ENCODE results near the gene BRD9.
"Not testable (repeated sequence)": the region's sequence is repeated elsewhere in the genome, so short reads cannot be mapped to it uniquely, and the experiment has no call there.

BRD9 gene

DNA sequence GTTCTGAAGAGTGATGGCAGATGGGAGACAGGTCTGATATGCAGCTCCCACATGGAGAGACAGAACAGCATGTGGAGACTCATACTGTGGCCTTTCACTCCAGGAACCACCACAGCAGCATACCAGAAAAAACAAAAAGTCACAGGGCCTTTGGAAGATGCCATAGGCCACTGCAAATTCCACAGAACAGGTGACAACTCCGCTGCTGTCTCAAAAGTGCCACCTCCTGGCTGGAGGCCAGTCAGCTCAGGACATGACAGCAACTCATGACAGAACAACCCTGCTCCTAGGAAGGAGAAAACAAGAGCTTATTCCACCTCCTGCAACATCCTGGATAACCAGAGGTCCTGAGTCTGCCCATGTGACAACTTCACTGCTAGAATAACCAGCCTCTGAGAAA is 67.1 kb downstream of the BRD9 start:
- not testable (repeated sequence) for H3K36me3 ChIP-seq (ENCODE audit: insufficient read depth); H3K4me3 ChIP-seq (IDR thresholded peaks at IDR 0.05; ENCODE audit: insufficient read depth, low read depth, low read length); H2AFZ ChIP-seq (ENCODE audit: low read depth); H3K4me2 ChIP-seq; H3K9ac ChIP-seq; H3K79me2 ChIP-seq (ENCODE audit: insufficient read depth, low read depth); H3K4me1 ChIP-seq (ENCODE audit: low read depth, poor library complexity, severe bottlenecking); H4K20me1 ChIP-seq (ENCODE audit: insufficient read depth); H3K27ac ChIP-seq; H3K27me3 ChIP-seq (ENCODE audit: insufficient read depth, low read depth)

DNA sequence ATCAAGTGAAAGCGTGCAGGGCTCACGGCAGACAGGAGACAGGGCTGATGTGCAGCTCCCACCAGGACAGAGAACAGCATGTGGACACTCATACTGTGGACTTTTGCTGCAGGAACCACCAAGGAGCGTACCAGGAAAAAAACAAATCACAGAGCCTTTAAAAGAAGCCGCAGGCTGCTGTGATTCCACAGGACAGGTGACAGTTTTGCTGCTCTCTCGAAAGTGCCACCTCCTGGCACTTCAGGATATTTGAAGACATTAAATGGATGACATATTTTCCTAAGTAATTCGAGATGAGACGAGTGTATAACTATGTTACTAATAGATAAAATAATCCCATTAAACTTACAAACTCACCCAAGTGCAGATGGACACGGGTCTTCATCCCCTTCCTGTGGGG is 71.1 kb downstream of the BRD9 start:
- H3K4me2 ChIP-seq = no peak overlapping the region
- H3K27ac ChIP-seq = no peak overlapping the region
- H3K9ac ChIP-seq = no peak overlapping the region
- no peaks in the 10 kb centered on the region for H3K79me2 ChIP-seq (ENCODE audit: insufficient read depth, low read depth)
- H4K20me1 ChIP-seq (ENCODE audit: insufficient read depth) = no peaks in the 10 kb centered on the region
- H3K4me3 ChIP-seq (IDR thresholded peaks at IDR 0.05; ENCODE audit: insufficient read depth, low read depth, low read length) = no peak overlapping the region
- no peaks in the 10 kb centered on the region for H3K27me3 ChIP-seq (ENCODE audit: insufficient read depth, low read depth)
- H3K36me3 ChIP-seq (ENCODE audit: insufficient read depth) = no peaks in the 10 kb centered on the region
- no peaks in the 10 kb centered on the region for H3K4me1 ChIP-seq (ENCODE audit: low read depth, poor library complexity, severe bottlenecking)
- H2AFZ ChIP-seq (ENCODE audit: low read depth) = no peak overlapping the region
- TF ChIP-seq, protein P1, sequence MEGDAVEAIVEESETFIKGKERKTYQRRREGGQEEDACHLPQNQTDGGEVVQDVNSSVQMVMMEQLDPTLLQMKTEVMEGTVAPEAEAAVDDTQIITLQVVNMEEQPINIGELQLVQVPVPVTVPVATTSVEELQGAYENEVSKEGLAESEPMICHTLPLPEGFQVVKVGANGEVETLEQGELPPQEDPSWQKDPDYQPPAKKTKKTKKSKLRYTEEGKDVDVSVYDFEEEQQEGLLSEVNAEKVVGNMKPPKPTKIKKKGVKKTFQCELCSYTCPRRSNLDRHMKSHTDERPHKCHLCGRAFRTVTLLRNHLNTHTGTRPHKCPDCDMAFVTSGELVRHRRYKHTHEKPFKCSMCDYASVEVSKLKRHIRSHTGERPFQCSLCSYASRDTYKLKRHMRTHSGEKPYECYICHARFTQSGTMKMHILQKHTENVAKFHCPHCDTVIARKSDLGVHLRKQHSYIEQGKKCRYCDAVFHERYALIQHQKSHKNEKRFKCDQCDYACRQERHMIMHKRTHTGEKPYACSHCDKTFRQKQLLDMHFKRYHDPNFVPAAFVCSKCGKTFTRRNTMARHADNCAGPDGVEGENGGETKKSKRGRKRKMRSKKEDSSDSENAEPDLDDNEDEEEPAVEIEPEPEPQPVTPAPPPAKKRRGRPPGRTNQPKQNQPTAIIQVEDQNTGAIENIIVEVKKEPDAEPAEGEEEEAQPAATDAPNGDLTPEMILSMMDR (conservative IDR thresholded peaks at IDR 0.05; ENCODE audit: low read depth, low read length) = no peak

DNA sequence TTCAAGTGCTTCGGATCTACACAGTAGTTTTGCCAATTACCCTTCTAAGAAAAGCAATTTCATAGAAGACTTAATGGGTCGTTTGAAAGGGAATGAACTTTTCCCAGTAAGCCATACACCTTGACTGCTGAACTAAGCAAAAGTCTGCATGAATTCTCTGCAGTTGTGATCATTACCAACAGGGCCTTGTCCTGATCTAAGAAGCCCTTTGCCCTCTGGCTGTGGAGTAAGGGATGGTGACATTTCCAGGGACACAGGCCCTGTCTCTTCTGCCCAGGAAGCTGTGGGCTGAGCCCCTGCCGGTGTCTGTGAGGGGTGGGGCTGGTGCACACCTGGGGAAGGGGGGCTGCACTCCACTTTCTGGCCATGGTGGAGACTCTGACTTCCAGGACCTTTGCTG is 72.4 kb downstream of the BRD9 start:
- no peaks in the 10 kb centered on the region for H3K4me1 ChIP-seq (ENCODE audit: low read depth, poor library complexity, severe bottlenecking)
- H3K4me2 ChIP-seq = no peak overlapping the region
- no peak overlapping the region for H2AFZ ChIP-seq (ENCODE audit: low read depth)
- no peaks in the 10 kb centered on the region for H3K79me2 ChIP-seq (ENCODE audit: insufficient read depth, low read depth)
- 0 out of 2 replicates have a peak, but pooled peaks cover 2% of the 10 kb centered on the region for H3K36me3 ChIP-seq (ENCODE audit: insufficient read depth)
- H3K9ac ChIP-seq = no peak overlapping the region
- no peaks in the 10 kb centered on the region for H4K20me1 ChIP-seq (ENCODE audit: insufficient read depth)
- no peak overlapping the region for H3K27ac ChIP-seq
- H3K27me3 ChIP-seq (ENCODE audit: insufficient read depth, low read depth) = no peaks in the 10 kb centered on the region
- TF ChIP-seq, protein P1 (conservative IDR thresholded peaks at IDR 0.05; ENCODE audit: low read depth, low read length) = no peak
- no peak overlapping the region for H3K4me3 ChIP-seq (IDR thresholded peaks at IDR 0.05; ENCODE audit: insufficient read depth, low read depth, low read length)

DNA sequence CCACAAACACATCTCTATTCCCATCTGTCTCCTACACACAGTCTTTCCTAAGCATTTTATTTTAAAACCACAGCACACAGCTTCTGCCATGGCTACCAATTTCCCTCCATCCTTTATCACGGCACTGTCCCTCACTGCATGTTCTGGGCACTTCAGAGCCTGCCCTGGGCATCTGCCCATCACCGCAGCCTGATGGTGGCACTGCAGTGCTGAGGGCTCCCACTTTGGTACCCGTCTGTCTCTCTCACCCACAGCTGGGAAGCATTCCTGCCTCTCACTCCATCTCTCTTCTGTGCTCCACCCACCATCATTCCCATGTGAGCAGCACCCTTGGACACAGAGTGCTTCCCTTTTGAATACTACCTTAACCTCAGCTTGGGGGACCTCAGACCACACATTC is 73.5 kb downstream of the BRD9 start:
- Histone ChIP-seq H3K4me2 (no peak overlapping the region), H3K4me3 (IDR thresholded peaks at IDR 0.05; ENCODE audit: insufficient read depth, low read depth, low read length) (no peak overlapping the region), H3K9ac (no peak overlapping the region), H3K79me2 (ENCODE audit: insufficient read depth, low read depth) (no peaks in the 10 kb centered on the region), H3K27ac (no peak overlapping the region), H3K27me3 (ENCODE audit: insufficient read depth, low read depth) (no peaks in the 10 kb centered on the region), H4K20me1 (ENCODE audit: insufficient read depth) (no peaks in the 10 kb centered on the region), H3K4me1 (ENCODE audit: low read depth, poor library complexity, severe bottlenecking) (no peaks in the 10 kb centered on the region), H2AFZ (ENCODE audit: low read depth) (no peak overlapping the region), H3K36me3 (ENCODE audit: insufficient read depth) (0 out of 2 replicates have a peak, but pooled peaks cover 2% of the 10 kb centered on the region)
- TF ChIP-seq, protein P1 (conservative IDR thresholded peaks at IDR 0.05; ENCODE audit: low read depth, low read length) = no peak

DNA sequence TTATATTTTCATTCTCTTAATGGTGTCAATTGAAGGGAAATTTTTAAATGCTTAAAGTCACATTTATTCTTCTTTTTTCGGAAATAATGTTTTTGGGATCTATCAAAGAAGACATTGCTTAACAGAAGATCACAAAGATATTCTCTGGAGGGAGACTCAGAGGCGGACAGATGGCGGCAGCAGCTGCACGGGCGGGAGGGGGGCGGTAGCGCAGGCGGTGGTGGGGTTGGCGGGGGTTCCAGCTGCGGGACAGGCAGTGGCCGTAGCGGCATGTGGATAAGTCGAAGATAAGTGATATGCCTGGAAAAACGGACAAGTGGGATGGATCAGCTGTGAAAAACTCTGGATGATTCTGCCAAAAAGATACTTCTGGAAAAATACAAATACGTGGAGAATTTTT is 76.4 kb downstream of the BRD9 start:
- Histone ChIP-seq H3K79me2 (ENCODE audit: insufficient read depth, low read depth) (no peaks in the 10 kb centered on the region), H3K4me1 (ENCODE audit: low read depth, poor library complexity, severe bottlenecking) (no peaks in the 10 kb centered on the region), H2AFZ (ENCODE audit: low read depth) (no peak overlapping the region), H3K27ac (no peak overlapping the region), H4K20me1 (ENCODE audit: insufficient read depth) (no peaks in the 10 kb centered on the region), H3K9ac (no peak overlapping the region), H3K27me3 (ENCODE audit: insufficient read depth, low read depth) (no peaks in the 10 kb centered on the region), H3K36me3 (ENCODE audit: insufficient read depth) (0 out of 2 replicates have a peak, but pooled peaks cover 2% of the 10 kb centered on the region), H3K4me2 (no peak overlapping the region), H3K4me3 (IDR thresholded peaks at IDR 0.05; ENCODE audit: insufficient read depth, low read depth, low read length) (no peak overlapping the region)
- TF ChIP-seq, protein P1 (conservative IDR thresholded peaks at IDR 0.05; ENCODE audit: low read depth, low read length) = no peak

Data from KMS-11 (cell line).